ENCODE measurements around the gene NIPA2.

NIPA2 gene

GRCh38 chr15:22839046-22839695, 705 bp downstream of the NIPA2 start:
- no peak for DNase-seq (ENCODE audit: low read depth in 2 of 2)

- DNase-seq (ENCODE audit: low read depth in 2 of 2), result no peak
Observed at GRCh38 chr15:22844421-22845288, 6.2 kb downstream of the NIPA2 start.

GRCh38 chr15:22845289-22845900, 6.9 kb downstream of the NIPA2 start:
- DNase-seq (ENCODE audit: low read depth in 2 of 2), result no peak

GRCh38 chr15:22846073-22846472, 7.6 kb downstream of the NIPA2 start:
- no peak for DNase-seq (ENCODE audit: low read depth in 2 of 2)

DNA sequence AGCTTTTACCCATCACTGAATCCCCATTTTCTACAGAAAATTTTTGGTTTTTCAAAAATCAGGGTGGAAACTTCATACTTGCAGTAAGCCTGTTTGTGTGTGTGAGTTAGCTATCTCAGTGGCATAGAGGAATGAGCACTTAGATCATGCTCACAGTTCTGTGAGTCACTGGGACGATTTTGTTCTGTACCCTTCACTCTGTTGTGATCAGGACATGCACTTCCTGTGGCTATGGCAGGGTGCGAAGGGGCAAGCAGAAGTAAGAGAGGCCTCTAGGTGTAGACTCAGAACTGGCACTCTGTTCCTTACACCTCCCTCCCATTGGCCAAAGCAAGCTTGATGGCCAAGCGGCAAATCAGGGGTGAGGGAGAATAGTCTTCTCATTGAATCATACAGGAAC, 11.6 kb downstream of the NIPA2 start:
- no peak for DNase-seq (ENCODE audit: low read depth in 2 of 2)

GRCh38 chr15:22851513-22851912, 13.0 kb downstream of the NIPA2 start:
- no peak for DNase-seq (ENCODE audit: low read depth in 2 of 2)

DNA sequence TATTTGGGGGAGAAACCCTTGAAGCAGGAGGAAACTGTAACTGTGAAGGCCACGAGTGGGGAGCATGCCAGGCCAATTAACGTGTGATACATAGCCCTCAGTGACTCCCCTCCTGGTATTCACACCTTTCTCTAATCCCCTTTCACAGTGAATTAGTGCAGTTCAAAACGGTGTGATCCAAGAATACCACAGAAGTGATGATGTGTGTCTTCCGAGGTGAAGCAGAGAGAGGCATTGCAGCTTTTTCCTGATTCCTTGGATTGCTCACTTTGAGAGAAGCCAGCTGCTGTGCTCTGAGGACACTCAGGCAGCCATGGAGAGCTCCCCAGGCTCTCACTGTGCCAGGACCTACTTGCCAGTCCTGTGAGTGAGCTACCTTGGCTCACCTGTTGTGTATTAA, 17.3 kb downstream of the NIPA2 start:
- no peak for DNase-seq (ENCODE audit: low read depth in 2 of 2)

- no peak for DNase-seq (ENCODE audit: low read depth in 2 of 2)
Observed at GRCh38 chr15:22856659-22857058, 18.2 kb downstream of the NIPA2 start.

DNA sequence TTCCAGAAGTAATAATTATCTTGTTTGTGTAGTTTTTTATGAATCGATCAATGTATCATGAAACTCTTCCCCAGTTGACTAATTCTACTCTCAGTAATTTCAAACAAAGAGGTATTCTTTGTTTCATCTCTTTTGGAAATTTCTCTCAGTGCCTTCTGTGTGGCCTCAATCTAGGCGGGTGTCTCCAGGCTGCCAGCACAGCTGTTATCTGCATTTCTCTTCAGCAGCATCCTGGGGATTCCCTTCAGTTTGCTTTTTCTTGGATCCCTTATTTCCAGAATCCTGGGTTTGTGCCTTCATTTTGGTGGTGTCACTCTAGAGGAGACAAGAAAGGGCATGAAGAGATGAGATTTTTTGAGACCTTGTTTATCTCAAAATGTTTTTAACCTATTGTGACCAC, 22.7 kb downstream of the NIPA2 start:
- no peak for DNase-seq (ENCODE audit: low read depth in 2 of 2)

- DNase-seq (ENCODE audit: low read depth in 2 of 2), result no peak
Observed at GRCh38 chr15:22863356-22863755, 24.9 kb downstream of the NIPA2 start.

DNA sequence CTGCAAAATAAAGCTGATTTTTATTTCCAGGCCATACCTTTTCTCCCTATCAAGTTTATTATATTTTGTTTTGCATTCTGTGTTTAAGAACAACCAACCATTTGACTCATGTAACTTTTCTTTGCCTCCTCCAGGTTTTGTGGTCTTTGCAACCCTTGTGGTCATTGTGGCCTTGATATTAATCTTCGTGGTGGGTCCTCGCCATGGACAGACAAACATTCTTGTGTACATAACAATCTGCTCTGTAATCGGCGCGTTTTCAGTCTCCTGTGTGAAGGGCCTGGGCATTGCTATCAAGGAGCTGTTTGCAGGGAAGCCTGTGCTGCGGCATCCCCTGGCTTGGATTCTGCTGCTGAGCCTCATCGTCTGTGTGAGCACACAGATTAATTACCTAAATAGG, 27.6 kb downstream of the NIPA2 start:
- DNase-seq (ENCODE audit: low read depth in 2 of 2), result no peak

DNA sequence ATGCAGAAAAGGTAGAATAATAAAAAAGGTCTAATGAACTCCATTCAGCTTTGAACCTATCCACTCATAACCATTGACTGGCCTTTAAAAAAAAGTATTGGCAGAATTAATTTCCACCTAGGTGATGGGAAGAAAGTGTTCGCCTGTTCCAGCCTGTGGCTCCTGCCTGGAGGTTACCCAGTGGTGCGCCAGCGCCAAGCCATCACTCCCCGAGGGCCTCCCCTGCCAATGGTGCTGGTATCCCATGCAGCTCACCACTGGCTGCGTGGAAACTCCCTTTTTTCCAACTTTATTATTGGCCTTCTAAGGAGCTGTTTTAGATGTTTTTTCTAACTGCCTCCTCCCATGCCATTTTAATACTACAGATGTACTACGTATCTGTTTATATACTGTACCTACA, 29.4 kb downstream of the NIPA2 start:
- no peak for DNase-seq (ENCODE audit: low read depth in 2 of 2)

DNA sequence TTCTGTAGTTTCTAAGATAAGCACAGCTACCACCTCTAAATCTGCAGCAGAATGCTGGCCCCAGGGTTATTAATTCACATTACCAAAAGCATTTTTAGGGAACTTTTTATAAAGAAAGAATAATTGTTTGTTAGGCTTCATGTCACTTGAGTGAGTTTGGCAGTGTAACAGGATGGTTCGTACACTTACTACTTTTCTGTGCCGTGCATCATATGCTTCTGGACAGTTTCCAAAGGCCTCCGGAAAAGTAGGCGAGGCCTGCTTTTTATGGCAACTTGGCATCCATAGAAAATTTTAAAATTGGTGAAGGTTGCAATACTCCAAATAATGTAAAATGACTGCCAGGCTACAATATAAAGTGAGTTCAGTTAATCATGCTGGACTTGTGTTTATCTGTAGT, 30.0 kb downstream of the NIPA2 start:
- no peak for DNase-seq (ENCODE audit: low read depth in 2 of 2)

DNA sequence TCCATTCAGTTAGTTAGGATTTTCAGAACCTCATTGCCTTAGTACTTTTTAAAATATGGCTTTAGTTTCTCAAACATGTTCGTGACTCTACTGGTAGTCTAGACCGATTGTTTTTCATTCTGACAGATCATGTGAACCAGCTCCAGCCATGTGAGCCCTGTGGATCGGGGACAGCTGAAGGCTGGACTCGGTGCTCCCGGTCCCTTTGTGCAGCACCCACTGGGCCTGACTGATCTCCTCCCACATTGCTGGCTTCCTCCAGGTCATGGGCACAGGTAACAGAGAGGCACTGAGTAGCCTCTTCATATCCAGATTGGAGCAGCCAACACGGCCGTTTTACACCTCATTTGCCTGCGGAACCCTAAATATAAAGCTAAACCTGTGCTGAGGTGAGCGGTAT, 30.5 kb downstream of the NIPA2 start:
- no peak for DNase-seq (ENCODE audit: low read depth in 2 of 2)

GRCh38 chr15:22869856-22870255, 31.4 kb downstream of the NIPA2 start:
- no peak for DNase-seq (ENCODE audit: low read depth in 2 of 2)

DNA sequence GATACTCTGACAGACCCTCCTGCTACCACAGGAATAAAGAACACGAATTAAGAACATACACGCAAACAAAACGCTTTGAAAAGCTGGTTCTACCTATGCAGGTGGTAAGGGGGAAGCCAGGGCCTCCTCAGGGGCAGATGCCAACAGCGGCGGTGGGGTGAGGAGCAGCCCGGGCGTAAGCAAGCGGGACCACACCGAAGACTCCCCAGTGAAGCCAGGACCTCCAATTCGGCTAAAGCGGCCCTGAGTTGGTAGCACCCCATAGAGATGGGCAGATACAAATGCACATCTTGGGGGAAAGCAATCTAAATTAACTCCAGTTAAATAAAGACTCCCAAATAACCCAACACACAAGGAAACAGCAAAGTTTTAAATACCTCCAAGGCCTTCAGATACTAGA, 32.4 kb downstream of the NIPA2 start:
- no peak for DNase-seq (ENCODE audit: low read depth in 2 of 2)

GRCh38 chr15:22871481-22872086, 33.1 kb downstream of the NIPA2 start:
- DNase-seq (ENCODE audit: low read depth in 2 of 2), result no peak

DNA sequence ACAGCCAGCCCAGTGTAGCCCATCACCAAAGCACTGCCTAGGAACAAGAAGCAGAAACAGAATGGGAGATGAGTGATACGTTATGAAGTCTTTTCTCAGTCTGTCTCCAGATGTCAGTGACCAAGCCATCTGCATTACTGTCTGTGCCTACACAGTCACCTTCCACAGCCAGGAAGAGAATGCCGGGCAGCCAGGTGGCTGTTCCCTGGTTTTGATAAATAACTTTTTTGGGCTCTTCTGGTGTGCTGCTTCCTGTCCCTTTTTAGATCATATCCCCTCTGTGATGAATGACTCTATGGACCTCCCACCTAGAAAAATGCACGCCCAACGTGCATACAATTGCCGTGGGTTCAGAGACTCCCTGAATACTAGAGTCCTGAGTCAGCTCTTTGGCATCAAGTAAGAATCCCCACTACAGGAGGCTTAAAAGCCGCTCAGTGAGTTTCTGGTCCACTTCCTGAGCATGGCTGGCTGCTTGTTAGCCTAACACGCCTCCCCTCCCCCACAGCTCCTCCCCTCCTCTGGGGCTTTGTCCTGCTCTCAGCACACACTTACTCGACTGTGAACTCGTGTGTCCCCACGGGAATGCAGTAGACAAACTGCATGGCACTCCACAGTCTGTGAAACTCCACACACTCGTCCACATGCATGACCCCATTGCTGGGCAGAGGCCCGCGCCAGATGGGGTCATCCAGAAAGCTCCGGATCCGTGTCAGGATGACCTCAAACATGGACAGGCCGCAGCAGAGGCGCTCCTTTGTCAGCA, 34.7 kb downstream of the NIPA2 start:
- no peak for DNase-seq (ENCODE audit: low read depth in 2 of 2)

DNA sequence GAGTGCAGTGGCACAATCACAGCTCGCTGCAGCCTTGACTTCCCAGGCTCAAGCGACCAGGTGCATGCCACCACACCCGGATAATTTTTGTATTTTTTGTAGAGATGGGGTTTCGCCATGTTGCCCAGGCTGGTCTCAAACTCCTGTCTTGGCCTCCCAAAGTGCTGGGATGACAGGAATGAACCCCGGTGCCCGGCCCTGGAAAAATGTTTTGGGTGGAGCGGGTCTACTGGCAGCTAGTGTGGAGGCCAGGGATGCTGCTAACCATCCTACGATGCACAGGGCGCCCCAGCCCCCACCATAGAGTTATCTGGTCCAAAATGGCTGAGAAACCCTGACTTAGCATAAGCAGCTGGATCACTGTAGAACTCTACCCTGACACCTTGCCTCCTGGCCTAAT, 35.4 kb downstream of the NIPA2 start:
- no peak for DNase-seq (ENCODE audit: low read depth in 2 of 2)

DNA sequence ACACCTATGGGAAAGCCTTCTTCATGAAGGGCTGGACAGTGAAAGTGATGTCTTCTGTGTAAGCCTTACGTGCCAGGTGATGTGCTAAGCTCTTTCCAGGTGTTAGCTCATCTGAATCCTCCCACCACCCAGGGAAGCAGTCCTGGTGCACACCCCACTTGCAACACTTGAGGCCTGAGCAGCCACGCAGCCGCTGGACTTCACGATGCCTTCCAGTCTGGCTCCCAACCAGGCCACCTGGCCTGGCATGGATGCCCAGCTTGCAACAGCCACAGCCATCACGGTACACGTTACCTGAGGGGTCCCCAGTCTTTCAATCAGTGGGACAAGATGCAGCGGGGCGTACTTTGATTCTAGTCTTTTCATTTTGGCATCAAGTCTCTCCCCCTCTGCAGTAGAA, 35.8 kb downstream of the NIPA2 start:
- DNase-seq (ENCODE audit: low read depth in 2 of 2), result no peak

DNA sequence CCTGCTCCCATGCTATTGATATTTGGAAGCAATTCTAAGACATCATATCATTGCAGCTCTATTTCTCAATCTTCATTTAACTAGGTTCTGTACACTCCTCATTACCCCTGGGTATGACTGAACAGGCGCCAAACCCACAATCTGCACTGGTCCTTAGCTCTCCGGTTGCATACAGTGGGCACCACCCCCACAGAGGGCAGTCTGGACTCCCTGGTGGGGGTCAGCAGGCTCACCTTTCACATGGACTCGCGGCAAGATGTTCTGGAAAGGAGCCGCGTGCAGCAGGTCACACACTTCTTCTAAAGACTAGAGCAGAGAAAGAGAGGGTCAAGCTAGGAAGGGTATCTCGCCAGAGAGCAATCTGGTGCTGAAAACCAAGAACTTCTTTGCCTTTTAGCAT, 36.5 kb downstream of the NIPA2 start:
- DNase-seq (ENCODE audit: low read depth in 2 of 2), result no peak

DNA sequence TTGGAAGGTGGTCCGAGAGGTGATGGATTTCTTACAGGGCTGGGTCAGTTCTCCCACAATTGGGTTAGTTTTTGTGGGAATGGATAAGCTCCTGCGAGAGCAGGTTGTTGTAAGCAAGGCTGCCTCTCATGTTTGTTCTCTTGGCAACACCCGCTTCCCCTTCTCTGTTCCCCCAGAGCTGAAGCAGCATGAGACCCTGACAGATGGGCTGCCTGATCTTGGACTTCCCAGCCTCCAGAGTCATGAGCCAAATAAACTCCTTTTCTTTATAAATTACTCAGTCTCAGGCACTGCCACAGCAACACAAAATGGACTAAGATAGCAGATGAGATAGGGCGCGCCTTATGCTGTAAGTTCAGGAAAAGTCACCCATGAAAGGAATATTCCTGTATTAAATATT, 38.7 kb downstream of the NIPA2 start:
- DNase-seq (ENCODE audit: low read depth in 2 of 2), result no peak

Measured in stimulated activated CD8-positive, alpha-beta memory T cell treated with anti-CD3 and anti-CD28 coated beads, Interleukin-15, amount 100 ng/mL, for 48 hours (primary cell).